Activated T-helper 17 cell treated with anti-CD3 and anti-CD28 coated beads, Interleukin-2, amount 50 U/mL, for 72 hours (primary cell): ENCODE data around the gene POU5F1. TPM values are rescaled to one million over a fixed set of nuclear protein-coding genes. Genes with fewer than 3 reads are reported as not detected.
"Not testable (repeated sequence)": the region's sequence is repeated elsewhere in the genome, so short reads cannot be mapped to it uniquely, and the experiment has no call there.

Experiments used
- ATAC-seq: fragments of 150-1000 bp; cut with Tn5 transposase; replicated peaks from 2 replicates; pipeline ENCODE4 v1.10.0; 2021; ENCODE audit warnings: mild to moderate bottlenecking, moderate library complexity
- H3K27ac Mint-ChIP-seq: one replicate; pipeline ENCODE4 v1.8.0; 2022; ENCODE audit warnings: mixed read lengths
- H3K27me3 Mint-ChIP-seq: one replicate; pipeline ENCODE4 v1.8.0; 2022; ENCODE audit warnings: mixed read lengths
- H3K36me3 Mint-ChIP-seq: one replicate; pipeline ENCODE4 v1.8.0; 2022; ENCODE audit warnings: low read depth, mild to moderate bottlenecking, mixed read lengths
- H3K4me1 Mint-ChIP-seq: one replicate; pipeline ENCODE4 v1.8.0; 2022; ENCODE audit warnings: mixed read lengths
- H3K4me3 Mint-ChIP-seq: one replicate; pipeline ENCODE4 v1.8.0; 2022; ENCODE audit warnings: mild to moderate bottlenecking, mixed read lengths
- H3K9me3 Mint-ChIP-seq: one replicate; pipeline ENCODE4 v1.8.0; 2022; ENCODE audit warnings: mixed read lengths
- total RNA-seq, 2 donors: library from RNA; stranded (reverse); gene quantifications; one replicate each; pipeline ENCODE4 v1.2.3, GENCODE V29; 2022

The POU5F1 gene
- total RNA-seq, 2 donors from 2014 or later: 0.16 TPM; not detected in 1

DNA sequence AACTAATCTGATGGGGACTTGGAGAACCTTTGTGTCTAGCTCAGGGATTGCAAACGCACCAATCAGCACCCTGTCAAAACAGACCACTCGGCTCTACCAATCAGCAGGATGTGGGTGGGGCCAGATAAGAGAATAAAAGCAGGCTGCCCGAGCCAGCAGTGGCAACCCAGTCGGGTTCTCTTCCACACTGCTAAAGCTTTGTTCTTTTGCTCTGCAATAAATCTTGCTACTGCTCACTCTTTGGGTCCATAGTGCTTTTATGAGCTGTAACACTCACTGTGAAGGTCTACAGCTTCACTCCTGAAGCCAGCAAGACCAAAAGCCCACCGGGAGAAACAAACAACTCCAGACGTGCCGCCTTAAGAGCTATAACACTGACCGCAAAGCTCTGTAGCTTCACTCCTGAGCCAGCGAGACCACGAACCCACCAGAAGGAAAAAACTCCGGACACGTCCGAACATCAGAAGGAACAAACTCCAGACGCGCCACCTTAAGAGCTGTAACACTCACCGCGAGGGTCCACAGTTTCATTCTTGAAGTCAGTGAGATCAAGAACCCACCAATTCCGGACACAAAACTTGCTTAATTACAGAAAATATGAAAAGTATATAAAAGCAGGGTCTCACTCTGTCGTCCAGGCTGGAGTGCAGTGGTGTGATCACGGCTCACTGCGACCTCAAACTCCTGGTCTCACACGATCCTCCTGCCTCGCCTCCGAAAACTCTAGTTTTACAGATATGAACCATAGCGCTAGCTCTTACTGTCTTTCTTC is 26.0 kb upstream of the POU5F1 start:
- H3K27me3 Mint-ChIP-seq, ATAC-seq, H3K9me3 Mint-ChIP-seq: not testable (repeated sequence)
- peaks cover 16% of the 10 kb centered on the region for H3K4me1 Mint-ChIP-seq
- H3K4me3 Mint-ChIP-seq: peak overlapping the region; percentile 74
- peak overlapping the region; percentile 55 for H3K27ac Mint-ChIP-seq
- H3K36me3 Mint-ChIP-seq: peaks cover 13% of the 10 kb centered on the region

DNA sequence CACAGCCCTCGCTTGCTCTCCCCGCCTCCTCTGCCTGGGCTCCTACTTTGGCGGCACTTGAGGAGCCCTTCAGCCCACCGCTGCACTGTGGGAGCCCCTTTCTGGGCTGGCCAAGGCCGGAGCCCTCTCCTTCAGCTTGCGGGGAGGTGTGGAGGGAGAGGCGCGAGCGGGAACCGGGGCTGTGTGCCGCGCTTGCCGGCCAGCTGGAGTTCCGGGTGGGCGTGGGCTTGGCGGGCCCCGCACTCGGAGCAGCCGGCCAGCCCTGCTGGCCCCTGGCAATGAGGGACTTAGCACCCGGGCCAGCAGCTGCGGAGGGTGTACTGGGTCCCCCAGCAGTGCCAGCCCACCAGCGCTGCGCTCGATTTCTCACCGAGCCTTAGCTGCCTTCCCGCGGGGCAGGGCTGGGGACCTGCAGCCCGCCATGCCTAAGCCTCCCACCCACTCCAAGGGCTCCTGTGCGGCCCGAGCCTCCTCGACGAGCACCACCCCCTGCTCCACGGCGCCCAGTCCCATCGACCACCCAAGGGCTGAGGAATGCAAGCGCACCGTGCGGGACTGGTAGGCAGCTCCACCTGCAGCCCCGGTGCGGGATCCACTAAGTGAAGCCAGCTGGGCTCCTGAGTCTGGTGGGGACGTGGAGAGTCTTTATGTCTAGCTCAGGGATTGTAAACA is 25.0 kb upstream of the POU5F1 start:
- H3K4me3 Mint-ChIP-seq, ATAC-seq, H3K9me3 Mint-ChIP-seq, H3K27me3 Mint-ChIP-seq, H3K27ac Mint-ChIP-seq: not testable (repeated sequence)
- peaks cover 13% of the 10 kb centered on the region for H3K36me3 Mint-ChIP-seq
- peaks cover 11% of the 10 kb centered on the region for H3K4me1 Mint-ChIP-seq

DNA sequence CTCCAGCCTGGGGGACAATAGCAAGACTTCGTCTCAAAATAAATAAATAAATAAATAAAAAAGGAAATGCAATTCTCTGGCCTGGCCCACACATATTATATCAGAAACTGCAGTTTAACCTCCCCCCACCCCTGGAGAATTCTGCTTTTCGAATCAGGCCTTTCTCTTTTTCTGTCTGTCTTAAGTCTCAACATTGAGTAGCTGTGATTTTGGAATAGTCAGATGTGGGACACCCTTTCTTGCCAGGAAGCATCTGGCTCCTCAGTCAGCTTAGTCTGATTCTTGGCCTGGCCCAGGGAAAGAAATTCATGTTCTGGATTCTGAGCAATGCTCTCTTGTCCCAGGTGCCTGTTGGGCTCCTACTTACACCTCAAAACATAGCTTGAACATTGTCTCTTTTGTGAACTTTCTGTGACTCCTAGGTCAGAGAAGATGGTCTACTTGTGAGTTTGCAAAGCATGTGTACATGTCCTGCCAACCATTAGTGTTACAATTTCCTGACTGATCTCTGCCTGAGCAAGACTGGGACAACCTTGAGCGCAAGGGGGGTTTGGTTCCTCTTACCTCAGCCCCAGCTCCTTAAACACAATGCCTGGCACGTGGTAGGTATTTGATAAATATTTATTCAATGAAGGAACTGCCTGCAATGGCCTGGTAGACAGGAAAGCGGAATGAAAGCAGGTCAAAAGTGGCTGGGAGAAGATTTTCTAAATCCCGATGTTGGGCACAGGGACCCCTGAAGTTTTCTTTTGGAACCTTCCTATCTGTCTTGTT is 23.8 kb upstream of the POU5F1 start:
- Mint-ChIP-seq H3K27me3 (no peaks in the 10 kb centered on the region), H3K9me3 (no peaks in the 10 kb centered on the region), H3K4me1 (peaks cover 11% of the 10 kb centered on the region), H3K36me3 (peaks cover 13% of the 10 kb centered on the region), H3K27ac (no peak overlapping the region), H3K4me3 (no peak overlapping the region)
- ATAC-seq: no peak

DNA sequence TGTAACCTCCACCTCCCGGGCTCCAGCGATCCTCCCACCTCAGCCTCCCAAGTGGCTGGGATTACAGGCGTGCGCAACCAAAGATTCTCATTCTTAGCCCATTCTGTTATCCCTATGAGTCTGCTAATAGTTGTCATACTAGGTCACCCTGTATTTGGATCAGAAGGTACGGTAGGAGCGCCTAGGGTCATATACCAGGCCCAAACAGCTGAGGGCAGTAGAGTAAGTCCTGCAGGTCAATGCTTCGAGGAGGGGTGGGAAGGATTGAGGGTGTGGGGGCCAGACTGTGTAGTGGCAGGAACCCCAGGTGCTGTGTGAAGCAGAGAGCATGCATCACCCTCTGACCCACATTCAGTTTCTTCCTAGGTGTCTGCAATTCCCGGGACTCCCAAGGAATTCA is 22.7 kb upstream of the POU5F1 start:
- no peaks in the 10 kb centered on the region for H3K27me3 Mint-ChIP-seq
- no peaks in the 10 kb centered on the region for H3K9me3 Mint-ChIP-seq
- H3K27ac Mint-ChIP-seq: no peak overlapping the region
- peaks cover 7% of the 10 kb centered on the region for H3K36me3 Mint-ChIP-seq
- peaks cover 6% of the 10 kb centered on the region for H3K4me1 Mint-ChIP-seq
- H3K4me3 Mint-ChIP-seq: no peak overlapping the region
- ATAC-seq: no peak

DNA sequence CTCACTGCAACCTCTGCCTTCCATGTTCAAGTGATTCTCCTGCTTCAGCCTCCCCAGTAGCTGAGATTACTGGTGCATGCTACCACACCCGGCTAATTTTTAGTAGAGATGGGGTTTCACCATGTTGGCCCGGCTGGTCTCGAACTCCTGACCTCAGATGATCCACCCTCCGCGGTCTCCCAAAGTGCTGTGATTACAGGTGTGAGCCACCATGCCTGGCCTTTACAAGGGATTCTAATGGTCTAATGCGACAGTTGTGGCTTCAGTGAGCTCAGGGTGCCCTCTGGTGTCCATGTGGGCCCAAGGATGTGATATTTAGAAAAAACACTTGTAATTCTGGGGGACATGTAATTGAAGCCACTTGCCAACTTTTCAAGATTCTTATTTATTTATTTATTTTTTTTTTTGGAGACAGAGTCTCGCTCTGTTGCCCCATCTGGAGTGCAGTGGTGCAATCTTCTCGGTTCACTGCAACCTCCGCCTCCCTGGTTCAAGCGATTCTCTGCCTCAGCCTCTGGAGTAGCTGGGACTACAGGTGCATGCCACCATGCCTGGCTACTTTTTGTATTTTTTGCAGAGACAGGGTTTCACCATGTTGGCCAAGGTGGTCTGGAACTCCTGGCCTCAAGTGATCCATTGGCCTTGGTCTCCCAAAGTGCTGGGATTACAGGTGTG is 22.1 kb upstream of the POU5F1 start:
- ATAC-seq: peak; percentile 25

DNA sequence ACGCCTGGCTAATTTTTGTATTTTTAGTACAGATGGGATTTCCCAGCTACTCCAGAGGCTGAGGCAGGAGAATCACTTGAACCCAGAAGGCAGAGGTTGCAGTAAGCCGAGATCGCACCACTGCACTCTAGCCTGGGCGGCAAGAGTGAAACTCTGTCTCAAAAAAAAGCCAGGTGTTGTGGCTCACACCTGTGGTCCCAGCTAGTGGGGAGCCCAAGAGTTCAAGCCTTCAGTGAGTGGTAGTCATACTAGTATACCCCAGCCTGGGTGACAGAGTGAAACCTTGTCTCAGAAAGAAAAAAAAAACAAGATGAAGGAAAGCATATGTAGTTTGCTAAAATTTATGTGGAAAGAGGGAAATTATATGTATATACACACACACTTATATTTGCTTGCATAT is 20.0 kb upstream of the POU5F1 start:
- no peaks in the 10 kb centered on the region for H3K36me3 Mint-ChIP-seq
- ATAC-seq: no peak
- no peaks in the 10 kb centered on the region for H3K9me3 Mint-ChIP-seq
- H3K4me3 Mint-ChIP-seq: no peak overlapping the region
- H3K27me3 Mint-ChIP-seq: no peaks in the 10 kb centered on the region
- H3K4me1 Mint-ChIP-seq: no peaks in the 10 kb centered on the region
- H3K27ac Mint-ChIP-seq: no peak overlapping the region

More for the DNA sequence above, 22.1 kb upstream of the POU5F1 start:
- not testable (repeated sequence) for H3K4me3 Mint-ChIP-seq, H3K36me3 Mint-ChIP-seq, H3K27me3 Mint-ChIP-seq, H3K9me3 Mint-ChIP-seq, H3K4me1 Mint-ChIP-seq, H3K27ac Mint-ChIP-seq

DNA sequence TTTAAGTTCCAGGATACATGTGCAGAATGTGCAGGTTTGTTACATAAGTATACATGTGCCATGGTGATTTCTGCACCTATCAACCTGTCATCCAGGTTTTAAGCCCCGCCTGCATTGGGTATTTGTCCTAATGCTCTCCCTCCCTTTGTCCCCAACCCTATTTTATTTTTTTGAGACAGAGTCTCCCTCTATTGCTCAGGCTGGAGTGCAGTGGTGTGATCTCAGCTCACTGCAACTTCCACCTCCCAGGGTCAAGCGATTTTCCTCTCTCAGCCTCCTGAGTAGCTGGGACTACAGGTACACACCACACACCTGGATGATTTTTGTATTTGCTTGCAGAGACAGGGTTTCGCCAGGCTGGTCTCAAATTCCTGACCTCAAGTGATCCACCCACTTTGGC is 18.7 kb upstream of the POU5F1 start:
- H3K27me3 Mint-ChIP-seq, H3K27ac Mint-ChIP-seq, H3K4me3 Mint-ChIP-seq, ATAC-seq, H3K4me1 Mint-ChIP-seq, H3K36me3 Mint-ChIP-seq, H3K9me3 Mint-ChIP-seq: not testable (repeated sequence)

DNA sequence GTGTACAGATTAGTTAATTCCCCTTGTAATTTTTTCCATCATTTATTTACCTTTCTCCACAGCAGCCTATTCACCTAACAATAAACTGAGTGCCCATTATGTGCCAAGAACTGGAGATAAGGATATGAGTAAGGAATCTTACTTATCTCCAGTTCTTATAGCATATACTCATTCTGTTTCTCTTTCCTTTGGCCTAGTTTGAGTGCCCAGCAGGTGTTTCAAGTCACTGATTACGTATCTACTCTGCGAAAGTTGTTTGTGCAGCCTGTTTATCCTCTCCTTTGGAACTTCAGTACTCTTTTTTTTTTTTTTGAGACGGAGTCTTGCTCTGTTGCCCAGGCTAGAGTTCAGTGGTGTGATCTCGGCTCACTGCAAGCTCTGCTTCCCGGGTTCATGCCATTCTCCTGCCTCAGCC is 17.3 kb upstream of the POU5F1 start:
- no peaks in the 10 kb centered on the region for H3K27me3 Mint-ChIP-seq
- ATAC-seq: no peak
- H3K4me3 Mint-ChIP-seq: no peak overlapping the region
- no peaks in the 10 kb centered on the region for H3K9me3 Mint-ChIP-seq
- H3K36me3 Mint-ChIP-seq: no peaks in the 10 kb centered on the region
- H3K27ac Mint-ChIP-seq: no peak overlapping the region
- no peaks in the 10 kb centered on the region for H3K4me1 Mint-ChIP-seq

DNA sequence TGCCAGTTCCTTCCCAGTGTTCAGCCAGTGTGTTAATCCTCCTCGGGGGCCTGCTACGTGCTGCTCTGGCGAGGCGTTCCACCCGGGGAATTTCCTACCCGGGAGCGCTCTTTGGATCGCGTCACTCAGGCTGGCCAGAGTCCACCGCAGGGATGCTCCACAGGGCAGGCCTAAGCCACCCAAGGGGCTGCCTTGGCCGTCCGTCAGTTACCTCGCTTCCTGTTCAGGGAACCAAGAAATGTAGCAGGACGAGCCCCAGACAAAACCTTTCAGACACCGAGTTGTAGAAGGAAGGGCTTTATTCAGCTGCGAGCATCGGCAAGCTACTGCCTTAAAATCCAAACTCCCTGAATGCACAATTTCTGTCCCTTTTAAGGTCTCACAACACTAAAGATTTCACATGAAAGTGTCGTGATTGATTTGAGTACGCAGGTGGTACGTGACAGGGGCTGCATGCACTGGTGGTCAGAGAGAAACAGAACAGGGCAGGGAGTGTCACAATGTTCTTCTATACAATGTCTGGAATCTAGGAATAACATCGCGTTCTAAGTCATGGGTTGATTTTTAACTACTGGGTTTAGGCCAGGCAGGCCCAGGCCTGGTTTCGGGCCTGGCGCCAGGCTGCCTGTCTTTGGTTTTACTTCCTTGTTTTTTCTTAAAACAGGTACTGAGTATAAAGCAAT is 15.7 kb upstream of the POU5F1 start:
- H3K9me3 Mint-ChIP-seq: no peaks in the 10 kb centered on the region
- H3K27ac Mint-ChIP-seq: no peak overlapping the region
- no peak for ATAC-seq
- no peak overlapping the region for H3K4me3 Mint-ChIP-seq
- H3K27me3 Mint-ChIP-seq: no peaks in the 10 kb centered on the region
- no peaks in the 10 kb centered on the region for H3K4me1 Mint-ChIP-seq
- no peaks in the 10 kb centered on the region for H3K36me3 Mint-ChIP-seq

DNA sequence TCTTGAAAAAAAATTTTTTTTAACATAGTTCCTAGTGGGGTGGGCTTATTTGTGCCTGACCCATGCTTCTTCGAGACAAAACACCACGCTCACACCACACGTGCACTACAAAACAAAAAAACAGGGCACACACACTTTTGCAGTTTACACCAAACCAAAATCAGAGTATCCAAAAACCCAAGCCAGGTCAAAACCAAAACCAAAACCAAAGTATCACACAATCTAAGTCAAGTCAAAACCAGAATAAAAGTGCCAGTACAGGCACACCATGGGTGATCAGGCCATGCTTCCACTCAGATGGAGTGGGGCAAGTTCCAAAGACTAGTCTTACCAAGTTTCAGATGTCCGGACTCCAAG is 15.2 kb upstream of the POU5F1 start:
- not testable (repeated sequence) for H3K4me1 Mint-ChIP-seq, H3K9me3 Mint-ChIP-seq, H3K27me3 Mint-ChIP-seq, H3K36me3 Mint-ChIP-seq, H3K4me3 Mint-ChIP-seq
- peak; percentile 31 for ATAC-seq
- H3K27ac Mint-ChIP-seq: peak overlapping the region; percentile 25

DNA sequence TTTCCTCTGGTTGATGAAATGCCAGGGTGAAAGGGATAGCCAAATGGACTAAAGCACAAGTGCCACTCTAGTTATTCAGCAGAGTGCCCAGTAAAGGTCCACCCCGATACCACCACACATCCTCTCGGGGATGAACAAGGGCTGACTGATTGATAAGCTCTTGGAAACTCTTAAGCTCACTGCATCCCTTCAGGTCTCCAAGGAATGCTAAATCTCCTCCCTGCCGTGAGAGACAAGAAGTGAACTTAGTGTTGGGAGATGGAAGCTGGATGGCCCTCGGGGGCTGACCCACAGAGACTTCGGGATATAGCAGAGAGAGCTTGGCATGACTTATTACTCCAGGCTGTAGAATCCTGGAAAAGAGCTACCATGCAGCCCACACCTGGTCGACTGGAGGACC is 13.4 kb upstream of the POU5F1 start:
- not testable (repeated sequence) for ATAC-seq, H3K36me3 Mint-ChIP-seq, H3K27ac Mint-ChIP-seq, H3K9me3 Mint-ChIP-seq, H3K4me3 Mint-ChIP-seq, H3K27me3 Mint-ChIP-seq, H3K4me1 Mint-ChIP-seq

DNA sequence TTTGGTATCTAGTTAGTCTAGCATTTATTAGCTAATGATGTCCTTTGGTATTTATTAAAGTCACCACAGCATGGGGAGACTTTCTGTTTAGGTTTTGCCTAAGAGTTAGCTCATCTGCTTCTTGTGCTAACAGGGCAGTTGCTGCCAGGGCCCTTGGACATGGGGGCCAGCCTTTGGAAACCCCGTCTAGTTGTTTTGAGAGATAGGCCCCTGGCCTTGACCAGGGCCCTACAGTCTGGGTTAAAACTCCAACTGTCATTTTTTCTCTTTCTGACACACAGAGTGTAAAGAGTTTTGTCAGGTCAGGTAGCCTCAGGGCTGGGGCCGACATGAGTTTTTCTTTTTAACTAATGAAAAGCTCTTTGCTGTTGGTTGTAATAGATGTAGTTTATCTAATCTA is 12.8 kb upstream of the POU5F1 start:
- not testable (repeated sequence) for H3K36me3 Mint-ChIP-seq, H3K27me3 Mint-ChIP-seq, H3K9me3 Mint-ChIP-seq, H3K27ac Mint-ChIP-seq, ATAC-seq, H3K4me3 Mint-ChIP-seq
- peaks cover 12% of the 10 kb centered on the region for H3K4me1 Mint-ChIP-seq

DNA sequence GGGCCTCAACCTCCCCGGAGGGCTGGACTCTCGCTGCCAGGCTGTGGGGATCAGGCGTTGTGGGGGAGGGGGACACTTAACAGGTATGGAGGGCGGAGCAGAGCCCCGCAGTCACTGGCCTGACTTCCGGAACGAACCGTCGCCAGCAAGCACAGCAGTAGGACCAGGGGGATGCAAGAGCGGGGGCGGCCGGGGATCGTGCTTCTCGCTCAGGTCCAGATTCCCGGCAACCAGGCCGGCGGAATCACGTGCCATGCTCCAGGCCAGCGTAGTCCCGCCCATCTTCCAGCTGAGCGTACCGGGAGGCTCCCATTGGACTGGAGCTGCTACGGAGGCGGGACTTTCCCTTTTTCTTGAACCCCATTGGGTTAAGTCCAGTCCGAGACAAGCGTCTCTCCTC is 10.0 kb upstream of the POU5F1 start:
- H3K27me3 Mint-ChIP-seq: no peaks in the 10 kb centered on the region
- peak overlapping the region; percentile 12 for H3K27ac Mint-ChIP-seq
- no peaks in the 10 kb centered on the region for H3K9me3 Mint-ChIP-seq
- H3K4me3 Mint-ChIP-seq: peak overlapping the region; percentile 78
- peaks cover 19% of the 10 kb centered on the region for H3K4me1 Mint-ChIP-seq
- no peaks in the 10 kb centered on the region for H3K36me3 Mint-ChIP-seq
- ATAC-seq: peak; percentile 83

DNA sequence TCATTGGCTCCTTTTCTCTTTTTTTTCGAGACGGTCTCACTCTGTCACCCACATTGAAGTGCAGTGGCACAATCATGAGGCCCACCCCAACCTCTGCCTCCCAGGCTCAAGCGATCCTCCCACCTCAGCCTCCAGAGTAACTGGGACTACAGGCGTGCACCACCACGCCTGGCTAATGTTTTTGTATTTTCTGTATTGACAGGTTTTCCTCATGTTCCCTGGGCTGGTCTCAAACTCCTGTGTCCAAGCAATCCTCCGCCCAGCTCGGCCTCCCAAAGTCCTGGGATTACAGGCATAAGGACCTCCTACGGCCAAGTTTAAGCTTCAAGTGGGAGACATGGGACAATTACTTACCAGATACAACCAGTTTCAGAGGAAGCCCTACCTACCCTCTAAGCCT is 9.4 kb upstream of the POU5F1 start:
- Mint-ChIP-seq H3K27me3 (no peaks in the 10 kb centered on the region), H3K36me3 (no peaks in the 10 kb centered on the region), H3K4me3 (peak overlapping the region; percentile 78), H3K4me1 (peaks cover 19% of the 10 kb centered on the region), H3K27ac (no peak overlapping the region), H3K9me3 (no peaks in the 10 kb centered on the region)
- no peak for ATAC-seq
